Left forelimb (tissue), 1 donor: ENCODE data around the gene GMPR.

Experiments
- DNase-seq: peaks from one replicate; pipeline ENCODE4 v3.0.0-alpha.2; 2018; ENCODE audit warnings: low spot score

The GMPR gene

GRCh38 chr6:16302721-16303552, 64.5 kb downstream of the GMPR start:
- no peak for DNase-seq

DNA sequence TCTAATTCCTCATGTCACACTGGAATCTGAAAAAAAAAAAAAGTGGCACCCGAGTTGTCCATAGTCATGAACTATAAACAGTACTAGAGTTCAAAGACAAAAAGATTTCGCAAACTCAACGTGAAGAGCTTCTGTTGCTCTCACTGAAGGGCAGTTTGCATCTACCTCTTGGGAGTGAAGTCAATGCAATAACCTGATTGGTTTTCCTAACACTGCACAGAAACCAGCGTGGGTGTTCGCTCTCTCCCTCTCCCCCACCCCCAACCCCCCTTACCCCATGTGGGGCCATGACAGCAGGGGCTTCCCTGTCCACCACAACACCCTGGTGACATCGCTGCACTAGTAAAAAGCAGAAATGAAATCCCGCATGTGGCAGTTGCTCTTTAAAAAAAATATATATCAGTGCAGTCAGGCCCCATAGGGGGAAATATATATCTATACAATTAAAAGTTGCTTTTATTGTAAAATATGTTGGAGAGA, 66.9 kb downstream of the GMPR start:
- DNase-seq, result no peak

DNA sequence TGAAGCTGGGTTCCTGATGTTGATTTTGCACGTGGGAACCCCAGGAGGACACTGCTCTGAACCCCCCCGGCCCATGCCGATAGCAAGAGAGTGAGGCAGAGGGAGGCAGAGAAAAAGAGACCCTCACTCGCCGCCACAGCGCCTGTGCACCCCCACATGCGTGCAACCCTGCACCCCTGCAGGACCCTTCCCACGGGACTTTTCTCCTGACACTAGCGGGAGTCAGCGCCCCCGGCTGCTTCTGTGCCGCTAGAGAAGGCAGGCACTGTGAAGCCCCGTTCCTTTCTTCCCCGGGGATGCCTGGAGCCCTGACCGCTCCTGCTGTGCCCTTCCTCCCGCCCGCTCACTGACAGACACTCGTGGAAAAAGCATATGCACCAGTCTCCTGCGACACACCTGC, 67.4 kb downstream of the GMPR start:
- DNase-seq, result no peak

DNA sequence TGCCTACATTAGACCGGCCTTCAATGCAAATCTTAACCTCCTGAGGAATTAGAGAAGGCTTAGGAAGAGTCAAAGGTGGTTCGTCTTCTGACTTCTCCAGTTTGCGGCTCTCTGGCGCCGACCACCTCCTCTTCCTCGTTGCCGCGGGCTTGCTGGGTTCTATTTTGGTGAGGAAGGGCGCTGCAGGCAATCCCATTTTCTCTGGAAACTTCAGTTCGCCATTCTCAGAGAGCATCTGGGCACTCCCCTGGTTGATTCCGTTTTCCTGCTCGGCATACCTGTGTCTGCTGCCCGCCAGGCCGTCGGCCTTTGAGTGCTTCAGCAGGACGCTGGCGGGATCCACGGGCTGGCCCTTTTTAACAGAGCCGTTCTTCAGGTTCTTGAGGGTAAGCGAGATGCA, 67.9 kb downstream of the GMPR start:
- DNase-seq, result no peak

DNA sequence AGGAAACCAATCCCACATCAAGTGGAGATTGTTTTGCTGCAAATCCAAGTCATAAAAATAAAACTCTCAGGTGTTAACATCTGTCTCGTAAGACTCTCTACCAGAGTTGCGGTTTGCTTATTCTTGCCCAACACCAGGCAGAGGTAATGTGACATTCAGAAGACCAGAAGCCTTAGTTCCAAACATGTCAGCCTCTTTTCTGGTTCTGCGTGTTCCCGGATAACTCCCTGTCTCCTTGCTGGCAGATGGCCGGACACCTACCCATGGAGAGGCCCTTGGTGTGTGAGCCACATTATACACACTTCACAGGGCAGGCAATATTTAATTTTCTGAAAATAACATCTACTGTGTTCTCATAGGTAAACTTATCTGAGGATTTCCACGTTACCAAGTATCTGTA, 73.4 kb downstream of the GMPR start:
- no peak for DNase-seq

DNA sequence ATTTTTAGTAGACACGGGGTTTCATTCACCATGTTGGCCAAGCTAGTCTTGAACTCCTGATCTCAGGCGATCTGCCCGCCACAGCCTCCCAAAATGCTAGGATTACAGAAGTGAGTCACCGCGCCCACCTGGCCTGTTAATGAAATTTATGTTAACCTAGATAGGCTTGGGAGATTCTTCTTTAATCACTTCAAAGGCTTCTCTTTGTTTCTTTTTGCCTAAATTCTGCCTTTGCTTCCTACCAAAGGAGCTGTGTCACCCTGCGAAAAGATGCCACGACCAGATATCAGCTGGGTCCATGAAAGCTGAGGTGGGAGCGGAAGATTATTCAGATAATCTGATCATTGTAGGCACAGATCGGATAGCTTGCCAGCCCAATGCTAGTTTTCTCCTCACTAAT, 75.3 kb downstream of the GMPR start:
- DNase-seq, result no peak

DNA sequence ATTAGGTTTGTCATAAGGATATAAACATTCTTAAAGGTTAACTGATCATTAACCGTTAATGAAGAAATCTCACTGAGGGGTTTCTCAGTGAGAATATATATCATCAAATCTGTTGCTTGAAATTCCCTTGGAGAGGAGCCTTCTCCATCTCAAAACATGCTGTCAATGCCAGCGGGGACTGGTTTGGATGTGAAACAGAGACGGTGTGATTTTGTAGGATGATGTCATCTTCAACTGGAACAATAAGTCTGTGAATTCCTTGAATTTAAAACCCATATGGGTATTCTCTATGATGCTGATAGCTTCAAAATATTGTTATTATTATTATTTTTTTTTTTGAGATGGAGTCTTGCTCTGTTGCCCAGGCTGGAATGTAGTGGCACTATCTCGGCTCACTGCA, 75.9 kb downstream of the GMPR start:
- no peak for DNase-seq

DNA sequence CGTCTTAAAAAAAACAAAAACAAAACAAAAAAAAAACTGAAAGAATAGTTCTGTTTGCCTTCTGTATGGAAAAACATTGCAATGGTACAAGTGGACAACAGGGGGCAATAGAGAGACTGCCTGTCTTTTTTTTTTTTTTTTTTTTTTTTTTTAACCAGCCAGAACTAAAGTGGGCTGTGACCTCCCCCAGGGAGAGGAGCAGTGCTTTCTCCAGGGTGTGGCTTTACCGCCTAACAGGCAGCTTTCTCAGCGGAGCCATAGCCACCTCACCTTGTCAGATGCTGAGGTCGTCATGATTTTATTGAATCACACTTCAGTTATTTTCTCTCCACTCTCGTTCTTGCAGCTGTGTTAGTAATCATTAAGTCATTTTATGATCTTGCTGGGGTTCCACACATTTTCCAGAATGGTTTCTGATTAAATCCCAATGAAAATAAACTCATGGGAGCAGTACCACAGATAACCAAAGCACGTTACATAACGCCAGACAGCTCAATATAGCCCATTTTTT, 78.4 kb downstream of the GMPR start:
- DNase-seq, result no peak

- DNase-seq, result no peak
Observed at GRCh38 chr6:16318538-16318937, 80.2 kb downstream of the GMPR start.

GRCh38 chr6:16318953-16319720, 80.8 kb downstream of the GMPR start:
- no peak for DNase-seq

- no peak for DNase-seq
Observed at GRCh38 chr6:16319813-16320532, 81.6 kb downstream of the GMPR start.

DNA sequence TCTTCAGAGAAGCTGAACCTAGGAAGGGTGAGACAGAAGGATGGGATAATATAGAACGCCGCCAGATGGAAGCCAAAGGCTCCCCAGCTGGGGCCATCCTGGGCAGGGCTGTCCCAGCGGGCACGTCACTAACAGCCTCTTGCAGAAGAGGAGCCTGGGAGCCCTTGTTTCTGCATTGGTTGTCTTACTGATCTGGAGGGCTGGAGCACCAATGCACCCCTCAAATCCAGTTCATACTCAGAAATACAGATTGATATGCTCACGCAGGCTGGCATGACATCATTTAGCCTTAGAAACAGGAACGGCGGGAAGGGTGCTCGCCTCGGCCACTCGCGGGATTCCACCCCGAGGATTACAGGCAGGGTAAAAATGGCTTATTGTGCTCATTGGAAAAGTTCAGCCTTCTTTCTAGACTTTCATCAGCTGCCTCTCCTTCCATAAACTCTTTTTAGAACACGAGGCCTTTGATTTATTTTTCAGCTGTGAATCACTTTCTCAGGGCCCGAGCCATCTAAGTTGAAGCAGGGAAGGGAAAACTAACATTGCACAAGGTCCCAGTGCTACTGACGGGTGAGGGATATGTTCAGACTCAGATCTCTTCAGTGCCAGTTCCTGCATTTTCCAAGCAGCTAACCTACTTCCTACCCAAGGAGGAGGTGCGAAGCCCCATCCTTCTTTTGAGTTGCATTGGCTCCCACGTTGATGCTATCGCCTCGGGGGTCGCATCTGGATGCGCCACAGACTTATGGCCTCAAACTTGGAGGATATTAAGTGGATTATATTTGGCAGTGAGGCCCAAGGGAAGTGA, 82.3 kb downstream of the GMPR start:
- no peak for DNase-seq

DNA sequence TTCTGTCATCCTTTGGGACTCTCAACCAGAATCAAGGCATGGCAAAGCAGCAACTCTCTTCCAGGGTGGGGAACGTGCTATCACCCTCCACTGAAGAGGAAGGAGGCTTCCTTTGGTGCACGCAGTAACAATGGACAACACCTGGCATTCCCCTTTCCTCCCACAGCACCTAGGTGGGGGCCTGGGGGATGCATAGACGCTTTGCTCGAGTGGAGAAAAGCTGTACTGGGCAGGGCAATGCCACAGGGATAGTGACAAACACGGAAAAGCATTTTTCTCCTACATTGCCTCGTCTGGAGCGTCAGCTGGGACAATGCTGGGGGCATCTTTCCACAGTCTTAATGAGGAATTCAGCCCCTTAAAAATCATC, 82.9 kb downstream of the GMPR start:
- DNase-seq, result no peak

GRCh38 chr6:16321826-16322225, 83.4 kb downstream of the GMPR start:
- DNase-seq, result no peak

DNA sequence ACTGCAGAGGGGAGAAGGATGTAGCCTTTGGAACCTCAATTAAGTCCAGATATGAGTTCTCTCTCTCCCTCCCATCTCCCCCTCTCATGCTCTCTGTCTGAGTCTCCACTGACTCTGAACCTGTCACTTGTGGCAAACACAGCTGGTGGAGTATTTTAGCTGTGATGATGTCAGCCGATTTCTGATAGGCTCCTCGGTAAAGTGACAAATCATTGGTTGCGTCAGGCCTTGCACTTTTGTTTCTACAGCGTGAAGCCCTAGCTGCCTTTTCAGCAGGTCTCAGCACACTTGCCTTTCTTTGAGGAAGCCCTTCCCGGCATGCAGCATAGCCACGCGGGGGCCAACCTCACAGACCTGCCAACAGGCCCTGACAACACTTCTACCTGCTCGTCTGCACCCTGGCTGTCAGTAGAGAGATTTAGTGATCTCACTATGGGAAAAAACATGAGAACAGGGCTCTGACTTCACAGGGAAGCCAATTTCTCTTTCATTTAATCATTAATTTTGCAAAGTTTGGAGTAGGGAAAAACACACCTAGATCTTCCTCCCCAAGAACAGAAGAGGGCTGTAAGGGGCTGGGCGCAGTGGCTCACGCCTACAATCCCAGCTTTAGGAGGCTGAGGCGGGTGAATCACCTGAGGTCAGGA, 84.4 kb downstream of the GMPR start:
- DNase-seq, result no peak

GRCh38 chr6:16324184-16324583, 85.8 kb downstream of the GMPR start:
- DNase-seq, result no peak

DNA sequence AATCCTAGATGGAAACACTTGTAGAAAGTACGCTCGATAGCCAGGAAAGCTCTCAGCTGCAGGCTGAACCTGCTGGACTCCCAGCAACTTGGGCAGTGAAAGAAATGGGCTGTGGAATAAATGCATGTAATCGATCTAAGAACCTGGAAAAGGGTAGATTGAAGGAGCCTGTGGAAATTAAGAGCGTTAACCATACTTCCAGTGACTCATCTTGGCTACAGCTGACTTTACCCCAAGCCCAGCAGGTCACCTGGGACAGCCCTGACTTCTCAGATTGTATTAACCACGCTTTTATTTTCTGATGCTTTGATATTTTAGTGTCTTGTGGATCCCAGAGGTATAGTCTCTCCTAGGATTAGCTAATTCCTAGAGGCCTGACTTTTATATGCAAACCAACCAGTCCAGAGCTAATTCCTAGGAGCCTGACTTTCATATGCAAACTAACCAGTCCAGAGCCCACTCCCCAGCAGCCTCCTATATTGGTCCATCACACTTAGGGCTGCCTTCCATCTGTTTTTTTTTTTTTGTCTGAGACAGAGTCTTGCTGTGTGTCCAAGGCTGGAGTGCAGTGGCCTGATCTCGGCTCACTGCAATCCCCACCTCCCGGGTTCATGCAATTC, 86.3 kb downstream of the GMPR start:
- no peak for DNase-seq

GRCh38 chr6:16326531-16326930, 88.1 kb downstream of the GMPR start:
- no peak for DNase-seq

DNA sequence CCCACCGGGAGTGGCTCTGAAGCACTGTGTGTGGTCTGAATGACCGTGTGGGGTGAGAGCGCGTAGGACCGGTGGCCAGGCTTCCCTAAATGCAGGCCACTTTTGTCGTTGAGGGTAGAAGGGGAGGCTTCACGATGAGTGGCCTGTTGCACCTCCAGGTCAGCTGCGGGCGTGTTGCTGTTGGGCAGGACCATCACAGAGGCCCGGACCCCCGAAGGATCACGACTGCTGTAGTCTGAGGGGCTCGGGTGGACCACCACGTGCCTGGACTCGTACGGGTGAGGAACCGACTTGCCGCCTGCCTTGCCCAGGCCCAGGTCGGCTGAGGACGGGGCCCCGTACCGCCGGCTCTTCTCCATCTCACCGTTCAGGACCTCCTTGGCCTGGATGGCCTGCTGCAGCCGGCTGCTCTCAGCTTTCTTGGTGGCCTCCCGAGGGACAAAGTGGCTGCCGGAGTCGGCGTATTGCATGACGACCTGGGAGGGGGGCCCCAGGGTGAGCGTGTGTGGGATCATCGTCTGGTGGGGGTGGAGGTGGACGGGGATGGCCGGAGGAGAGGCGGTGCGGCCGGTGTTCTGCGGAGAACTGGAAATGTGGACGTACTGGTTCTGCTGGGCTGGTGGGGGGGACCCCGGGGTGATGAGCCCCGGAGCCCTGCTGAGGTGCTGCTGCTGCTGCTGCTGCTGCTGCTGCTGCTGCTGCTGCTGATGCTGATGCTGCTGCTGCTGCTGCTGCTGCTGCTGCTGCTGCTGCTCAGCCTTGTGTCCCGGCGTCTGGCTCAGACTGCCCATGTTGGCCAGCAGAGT, 88.8 kb downstream of the GMPR start:
- no peak for DNase-seq

GRCh38 chr6:16327777-16328325, 89.5 kb downstream of the GMPR start:
- no peak for DNase-seq
